PC-3 (cell line): ENCODE results near the gene CTTN. TPM values are rescaled to one million over a fixed set of nuclear protein-coding genes. Genes with fewer than 3 reads are reported as not detected.

ENCODE experiments used
- ATAC-seq: fragments of 200-7000 bp; cut with Tn5 transposase; 2 replicates; pipeline ENCODE4 v1.9.1; 2020; ENCODE audit warnings: mild to moderate bottlenecking, moderate library complexity
- BruUV-seq: library from RNA; stranded (reverse); fragments of 400-500 nt; replicated peaks from 2 replicates; lab custom pipeline; 2021; lab: Mats Ljungman, UMichigan
- CTCF ChIA-PET: fragments of 300-600 bp; sonication (Branson Sonifier 250); formaldehyde crosslinking; loops from one replicate; lab custom pipeline; 2022; ENCODE audit warnings: antibody characterized with exemption; lab: Charles Lee
- POLR2A ChIA-PET: fragments of 300-600 bp; sonication (Branson Sonifier 250); formaldehyde crosslinking; loops from one replicate; lab custom pipeline; 2022; ENCODE audit warnings: antibody characterized with exemption; ENCODE audit not compliant: unreplicated experiment; lab: Charles Lee
- DNase-seq: peaks from one replicate; pipeline ENCODE4 v3.0.0-alpha.2; 2015
- H2AFZ ChIP-seq: fragments of 300-600 bp; sonication (generic); 2 replicates; pipeline ENCODE4 v1.6.0; 2016; ENCODE audit warnings: antibody characterized with exemption, low read length
- H3F3A ChIP-seq: fragments of 300-600 bp; sonication (generic); one replicate; pipeline ENCODE4 v1.6.0; 2017; ENCODE audit warnings: antibody characterized with exemption, low read length, control low read depth, mild to moderate bottlenecking; ENCODE audit not compliant: unreplicated experiment
- H3K27ac ChIP-seq: fragments of 300-600 bp; sonication (generic); 2 replicates; pipeline ENCODE4 v1.5.1; 2016; ENCODE audit warnings: mild to moderate bottlenecking, low read length
- H3K27me3 ChIP-seq: fragments of 300-600 bp; sonication (generic); 2 replicates; pipeline ENCODE4 v1.6.1; 2016; ENCODE audit warnings: low read length, mixed read lengths
- H3K36me3 ChIP-seq: fragments of 300-600 bp; sonication (generic); 2 replicates; pipeline ENCODE4 v1.6.1; 2016; ENCODE audit warnings: low read depth, mixed run types, low read length, mixed read lengths
- H3K4me1 ChIP-seq: fragments of 300-600 bp; sonication (generic); 2 replicates; pipeline ENCODE4 v1.5.1; 2016; ENCODE audit warnings: low read length; ENCODE audit not compliant: insufficient read depth
- H3K4me2 ChIP-seq: fragments of 300-600 bp; sonication (generic); 2 replicates; pipeline ENCODE4 v1.6.0; 2016; ENCODE audit warnings: low read length
- H3K4me3 ChIP-seq: fragments of 300-600 bp; sonication (generic); 2 replicates; pipeline ENCODE4 v1.5.1; 2016; ENCODE audit warnings: mild to moderate bottlenecking, low read length, mixed read lengths
- H3K79me2 ChIP-seq: fragments of 300-600 bp; sonication (generic); 2 replicates; pipeline ENCODE4 v1.6.1; 2017; ENCODE audit warnings: low read length, mixed read lengths
- H3K9ac ChIP-seq: fragments of 300-600 bp; sonication (generic); 2 replicates; pipeline ENCODE4 v1.6.0; 2016; ENCODE audit warnings: mild to moderate bottlenecking, low read length
- H3K9me2 ChIP-seq: fragments of 300-600 bp; sonication (generic); replicated peaks from 2 replicates; pipeline ENCODE4 v1.6.1; 2016; ENCODE audit warnings: mixed run types, low read length, mixed read lengths
- H3K9me3 ChIP-seq: fragments of 300-600 bp; sonication (generic); 2 replicates; pipeline ENCODE4 v1.6.1; 2016; ENCODE audit warnings: low read length, mixed read lengths
- H4K20me1 ChIP-seq: fragments of 300-600 bp; sonication (generic); 2 replicates; pipeline ENCODE4 v1.6.1; 2016; ENCODE audit warnings: low read length, mixed read lengths
- EZH2 ChIP-seq: fragments of 300-600 bp; sonication (generic); IDR thresholded peaks from one replicate; pipeline ENCODE4 v1.6.1; 2017; ENCODE audit warnings: antibody characterized with exemption, mild to moderate bottlenecking, low read length; ENCODE audit not compliant: unreplicated experiment
- EZH2phosphoT487 ChIP-seq: fragments of 300-600 bp; sonication (generic); IDR thresholded peaks from 2 replicates; pipeline ENCODE4 v1.6.1; 2018; ENCODE audit warnings: mild to moderate bottlenecking, antibody characterized with exemption, low read length, borderline replicate concordance
- intact Hi-C: fragments of 100-400 bp; cut with micrococcal nuclease; formaldehyde crosslinking; loops from 2 replicates; pipeline ENCODE4 v1.9.0; 2023
- total RNA-seq: library from RNA; depleted of rRNA; stranded (reverse); fragments of >200 nt; gene quantifications from 2 replicates; pipeline ENCODE4 v1.2.3, GENCODE V29; 2014
- TF ChIP-seq, protein P1 (sequence below): fragments of 300-600 bp; sonication (generic); conservative IDR thresholded peaks from 2 replicates; pipeline ENCODE4 v1.5.1; 2017; ENCODE audit warnings: antibody characterized with exemption, low read depth, mild to moderate bottlenecking, low read length

Gene CTTN
- total RNA-seq, 1 experiment from 2014 or later, result 244 TPM

DNA sequence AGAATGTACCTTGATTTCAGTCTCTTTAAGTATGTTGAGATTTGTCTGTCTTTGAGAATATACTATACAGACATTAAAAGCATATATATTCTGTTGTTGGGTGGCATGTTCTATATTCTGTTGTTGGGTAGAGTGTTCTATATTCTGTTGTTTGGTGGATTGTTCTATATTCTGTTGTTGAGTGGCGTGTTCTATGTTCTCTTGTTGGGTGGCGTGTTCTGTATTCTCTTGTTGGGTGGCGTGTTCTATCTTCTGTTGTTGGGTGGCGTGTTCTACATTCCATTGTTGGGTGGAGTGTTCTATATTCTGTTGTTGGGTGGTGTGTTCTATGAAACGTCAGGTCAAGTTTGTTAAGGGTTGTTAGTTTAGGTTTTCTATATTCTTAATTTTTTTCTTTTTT is 27.1 kb upstream of the CTTN start:
- Histone ChIP-seq H3K4me2 (no peak overlapping the region), H3K36me3 (peaks cover 51% of the 10 kb centered on the region), H3K4me3 (no peak overlapping the region), H4K20me1 (no peaks in the 10 kb centered on the region), H2AFZ (no peak overlapping the region), H3K27me3 (no peaks in the 10 kb centered on the region), H3K9me2 (no peaks in the 10 kb centered on the region), H3K27ac (no peak overlapping the region), H3K9ac (no peak overlapping the region), H3K79me2 (peaks cover 4% of the 10 kb centered on the region; the same call in 1 of the 2 replicates), H3K4me1 (no peaks in the 10 kb centered on the region), H3K9me3 (no peaks in the 10 kb centered on the region), H3F3A (no peaks in the 10 kb centered on the region)
- TF ChIP-seq, protein P1, sequence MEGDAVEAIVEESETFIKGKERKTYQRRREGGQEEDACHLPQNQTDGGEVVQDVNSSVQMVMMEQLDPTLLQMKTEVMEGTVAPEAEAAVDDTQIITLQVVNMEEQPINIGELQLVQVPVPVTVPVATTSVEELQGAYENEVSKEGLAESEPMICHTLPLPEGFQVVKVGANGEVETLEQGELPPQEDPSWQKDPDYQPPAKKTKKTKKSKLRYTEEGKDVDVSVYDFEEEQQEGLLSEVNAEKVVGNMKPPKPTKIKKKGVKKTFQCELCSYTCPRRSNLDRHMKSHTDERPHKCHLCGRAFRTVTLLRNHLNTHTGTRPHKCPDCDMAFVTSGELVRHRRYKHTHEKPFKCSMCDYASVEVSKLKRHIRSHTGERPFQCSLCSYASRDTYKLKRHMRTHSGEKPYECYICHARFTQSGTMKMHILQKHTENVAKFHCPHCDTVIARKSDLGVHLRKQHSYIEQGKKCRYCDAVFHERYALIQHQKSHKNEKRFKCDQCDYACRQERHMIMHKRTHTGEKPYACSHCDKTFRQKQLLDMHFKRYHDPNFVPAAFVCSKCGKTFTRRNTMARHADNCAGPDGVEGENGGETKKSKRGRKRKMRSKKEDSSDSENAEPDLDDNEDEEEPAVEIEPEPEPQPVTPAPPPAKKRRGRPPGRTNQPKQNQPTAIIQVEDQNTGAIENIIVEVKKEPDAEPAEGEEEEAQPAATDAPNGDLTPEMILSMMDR, result no peak
- no peak for TF ChIP-seq EZH2
- no peak for TF ChIP-seq EZH2phosphoT487
- ATAC-seq (no peak), DNase-seq (no peak)
- intact Hi-C loops, result no loop called here
- ChIA-PET CTCF (no interaction called here), POLR2A (no interaction called here)
- no TSS peak for BruUV-seq

DNA sequence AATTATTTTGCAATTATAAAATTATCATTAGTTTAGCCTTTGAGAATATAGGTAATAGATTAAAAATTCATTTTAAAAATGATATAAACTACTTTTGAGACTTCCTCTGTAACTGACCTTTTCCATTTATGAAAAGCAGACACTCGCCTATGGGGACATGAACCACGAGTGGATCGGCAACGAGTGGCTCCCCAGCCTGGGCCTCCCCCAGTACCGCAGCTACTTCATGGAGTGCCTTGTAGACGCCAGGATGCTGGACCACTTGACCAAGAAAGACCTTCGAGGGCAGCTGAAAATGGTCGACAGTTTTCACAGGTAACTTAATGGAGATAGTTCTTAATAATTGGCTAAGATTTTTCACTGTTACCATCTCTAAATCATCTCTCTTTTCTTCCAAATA is 26.3 kb upstream of the CTTN start:
- Histone ChIP-seq H3K79me2 (peaks cover 4% of the 10 kb centered on the region; the same call in 1 of the 2 replicates), H3K4me2 (no peak overlapping the region), H3F3A (no peaks in the 10 kb centered on the region), H3K9me3 (no peaks in the 10 kb centered on the region), H3K4me1 (no peaks in the 10 kb centered on the region), H3K27ac (no peak overlapping the region), H2AFZ (no peak overlapping the region), H3K4me3 (no peak overlapping the region), H3K27me3 (no peaks in the 10 kb centered on the region), H3K9ac (no peak overlapping the region), H4K20me1 (no peaks in the 10 kb centered on the region), H3K9me2 (no peaks in the 10 kb centered on the region), H3K36me3 (peaks cover 49% of the 10 kb centered on the region)
- TF ChIP-seq EZH2 (no peak), EZH2phosphoT487 (no peak)
- TF ChIP-seq, protein P1, result no peak
- intact Hi-C loops, result no loop called here
- CTCF ChIA-PET, result no interaction called here
- DNase-seq (no peak), ATAC-seq (no peak)
- POLR2A ChIA-PET, result no interaction called here
- no TSS peak for BruUV-seq

DNA sequence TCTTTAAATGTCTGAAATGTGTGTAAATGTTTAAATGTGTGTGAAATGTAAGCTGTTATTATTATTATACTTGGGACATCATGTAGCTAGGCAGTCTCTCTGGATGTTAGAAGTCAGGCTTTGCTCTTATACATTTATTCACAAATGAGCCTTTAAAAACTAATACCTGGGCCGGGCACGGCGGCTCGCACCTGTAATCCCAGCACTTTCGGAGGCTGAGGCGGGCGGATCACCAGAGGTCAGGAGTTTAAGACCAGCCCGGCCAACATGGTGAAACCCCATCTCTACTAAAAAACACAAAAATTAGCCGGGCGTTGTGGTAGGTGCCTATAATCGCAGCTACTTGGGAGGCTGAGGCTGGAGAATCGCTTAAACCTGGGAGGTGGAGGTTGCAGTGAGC is 21.7 kb upstream of the CTTN start:
- TF ChIP-seq EZH2phosphoT487, result no peak
- TF ChIP-seq, protein P1, result no peak
- TF ChIP-seq EZH2, result no peak
- no peaks in the 10 kb centered on the region for H3F3A ChIP-seq
- ChIA-PET POLR2A (no interaction called here), CTCF (no interaction called here)
- ATAC-seq (no peak), DNase-seq (no peak)
- no peak overlapping the region for H3K9ac ChIP-seq
- no peaks in the 10 kb centered on the region for H3K9me2 ChIP-seq
- BruUV-seq, result no TSS peak
- peaks cover 53% of the 10 kb centered on the region for H3K36me3 ChIP-seq
- intact Hi-C loops, result no loop called here
- no peaks in the 10 kb centered on the region for H3K79me2 ChIP-seq
- no peak overlapping the region for H3K4me2 ChIP-seq
- no peak overlapping the region for H3K4me3 ChIP-seq
- no peak overlapping the region for H3K27ac ChIP-seq
- no peak overlapping the region for H2AFZ ChIP-seq
- no peaks in the 10 kb centered on the region for H3K4me1 ChIP-seq
- no peaks in the 10 kb centered on the region for H3K27me3 ChIP-seq
- H3K9me3 ChIP-seq, result no peaks in the 10 kb centered on the region
- H4K20me1 ChIP-seq, result no peaks in the 10 kb centered on the region
